Esophagus squamous epithelium (tissue), 5 donors: ENCODE data around the gene AIRE. TPM values are rescaled to one million over a fixed set of nuclear protein-coding genes. Genes with fewer than 3 reads are reported as not detected.
"Not testable (repeated sequence)": the region's sequence is repeated elsewhere in the genome, so short reads cannot be mapped to it uniquely, and the experiment has no call there.

Experiments used
- DNase-seq: peaks from one replicate; lab custom pipeline; 2025; lab: John Stamatoyannopoulos, UW
- H3K27ac ChIP-seq, 4 donors: fragments of 200-600 bp; sonication (generic); one replicate each; pipeline ENCODE4 v1.5.1; 2016 to 2019; ENCODE audit warnings: mild to moderate bottlenecking in 1 of 4
- H3K27me3 ChIP-seq, 4 donors: fragments of 200-600 bp; sonication (generic); 1 replicate in 3 of 4; 2 replicates in 1 of 4; pipeline versions ENCODE4 v1.5.1 to v1.6.0; 2017 to 2021; ENCODE audit warnings: antibody characterized with exemption in 1 of 4
- H3K36me3 ChIP-seq, 3 donors: fragments of 200-600 bp; sonication (generic); one replicate each; pipeline ENCODE4 v1.5.1; 2016 to 2019
- H3K4me1 ChIP-seq, 3 donors: fragments of 200-600 bp; sonication (generic); one replicate each; pipeline ENCODE4 v1.5.1; 2017 to 2019
- H3K4me3 ChIP-seq, 4 donors: fragments of 200-600 bp; sonication (generic); 1 replicate in 3 of 4; 2 replicates in 1 of 4; pipeline ENCODE4 v1.5.1; 2016 to 2019; ENCODE audit warnings: mild to moderate bottlenecking in 2 of 4, moderate library complexity in 1 of 4
- H3K9me3 ChIP-seq, 3 donors: fragments of 200-600 bp; sonication (generic); one replicate each; pipeline ENCODE4 v1.5.1; 2016 to 2019
- CTCF ChIP-seq, 6 experiments: fragments of 450-650 bp in 4 of 6; fragments of 200-600 bp in 2 of 6; sonication (generic) in 2 of 6; IDR thresholded peaks; one replicate each; pipeline ENCODE4 v1.5.1; 2016 to 2019; ENCODE audit warnings: antibody characterized with exemption in 6 of 6, mild to moderate bottlenecking in 4 of 6, moderate library complexity in 4 of 6
- POLR2A ChIP-seq, 4 donors: fragments of 450-650 bp; IDR thresholded peaks; one replicate each; pipeline ENCODE4 v1.6.1; 2017; ENCODE audit warnings: antibody characterized with exemption in 4 of 4, mild to moderate bottlenecking in 4 of 4, moderate library complexity in 3 of 4
- WGBS, 2 donors: methylation state at CpG; one replicate each; pipeline ENCODE4 v1.1.5; 2018; 5-methylcytosine and 5-hydroxymethylcytosine counted together
- intact Hi-C: fragments of 100-400 bp; cut with DNase I; formaldehyde crosslinking; loops from one replicate; pipeline ENCODE4 v1.15.0; 2022
- total RNA-seq, 4 donors: library from RNA; depleted of rRNA; stranded (reverse); fragments of >200 nt; gene quantifications; one replicate each; pipeline ENCODE4 v1.1.0, GENCODE V29; 2016
- donor health status: DM: yes; HTN: yes; CAD: no.

The AIRE gene
- total RNA-seq, 4 donors from 2014 or later = not detected

DNA sequence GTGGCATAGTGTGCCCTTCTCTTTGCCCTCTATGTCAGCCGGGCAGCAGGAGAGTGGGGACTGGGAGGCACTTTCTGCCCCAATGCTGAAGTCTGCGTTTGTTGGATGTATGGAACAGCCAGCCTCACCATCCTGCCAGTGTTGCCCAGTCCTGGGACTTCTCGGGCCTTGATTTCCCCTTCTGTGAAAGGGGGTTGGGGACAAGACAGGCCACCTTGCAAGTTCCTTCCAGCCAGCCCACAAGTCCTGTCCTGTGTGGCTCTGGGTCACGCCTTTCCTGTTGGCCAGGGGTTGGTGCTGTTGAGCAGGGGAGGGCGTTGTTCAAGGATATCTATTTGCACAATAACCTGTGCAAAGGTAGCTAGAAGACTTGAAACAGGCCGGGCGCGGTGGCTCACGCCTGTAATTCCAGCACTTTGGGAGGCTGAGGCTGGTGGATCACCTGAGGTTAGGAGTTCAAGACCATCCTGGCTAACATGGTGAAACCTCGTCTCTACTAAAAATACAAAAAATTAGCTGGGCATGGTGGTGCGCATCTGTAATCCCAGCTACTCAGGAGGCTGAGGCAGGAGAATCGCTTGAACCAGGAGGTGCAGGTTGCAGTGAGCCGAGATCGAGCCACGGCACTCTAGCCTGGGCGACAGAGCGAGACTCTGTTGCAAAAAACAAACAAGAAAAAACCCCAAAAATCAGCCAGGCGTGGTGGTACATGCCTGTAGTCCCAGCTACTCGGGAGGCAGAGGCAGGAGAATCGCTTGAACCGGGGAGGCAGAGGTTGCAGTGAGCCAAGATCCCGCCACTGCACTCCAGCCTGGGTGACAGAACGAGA lies 17.1 kb downstream of the AIRE start:
- peaks cover 26 to 81% (median 45%) of the 10 kb centered on the region in 3 donors for H3K4me1 ChIP-seq
- peak overlapping the region; percentile 2 to 97 (median 30) for H3K27ac ChIP-seq
- H3K4me3 ChIP-seq = peak overlapping the region in 1 of 4 donors; percentile 6
- H3K9me3 ChIP-seq, H3K27me3 ChIP-seq, intact Hi-C loops, DNase-seq: not testable (repeated sequence)
- TF ChIP-seq CTCF (IDR thresholded peaks at IDR 0.05) = peak in 3 of 6 experiments; percentile 7 to 19 (median 17)
- 57 to 70% methylated on average over 11 to 15 of the region's 23 CpGs for WGBS, 2 donors
- H3K36me3 ChIP-seq = peaks cover 5 to 25% (median 10%) of the 10 kb centered on the region in 3 donors

DNA sequence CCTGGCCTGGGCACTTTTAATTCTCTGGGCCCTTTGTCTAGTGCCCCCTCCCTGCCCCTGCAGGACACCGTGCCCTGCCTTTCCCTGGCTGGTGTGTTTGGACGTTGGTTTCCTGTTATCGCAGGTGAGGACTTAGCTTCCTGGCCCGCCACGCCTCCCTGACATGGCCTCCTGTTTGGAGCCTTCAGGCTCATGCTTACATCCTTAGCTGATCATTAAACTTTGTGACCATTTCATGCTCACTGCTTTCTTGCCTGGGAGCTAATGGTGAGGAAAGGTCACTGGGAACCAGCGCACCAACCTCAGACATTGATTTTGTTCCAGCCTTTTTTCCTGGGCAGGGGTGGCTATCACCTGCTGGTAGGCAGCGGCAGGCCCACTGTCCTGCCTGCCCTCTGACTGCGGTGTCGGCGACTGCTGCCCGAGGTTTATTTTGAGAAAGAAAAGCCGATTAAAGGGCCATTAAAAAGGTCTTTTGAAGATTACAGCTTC lies 17.9 kb downstream of the AIRE start:
- WGBS, 2 donors = 68 to 70% methylated on average over 10 of the region's 12 CpGs
- no peak for DNase-seq
- peak overlapping the region in 2 of 4 donors; percentile 15 to 41 for H3K27ac ChIP-seq

GRCh38 chr21:44304011-44304616 lies 18.4 kb downstream of the AIRE start:
- H3K4me1 ChIP-seq = peaks cover 26 to 67% (median 42%) of the 10 kb centered on the region in 3 donors
- intact Hi-C loops = no loop called here
- no peaks in the 10 kb centered on the region for H3K9me3 ChIP-seq
- TF ChIP-seq CTCF (IDR thresholded peaks at IDR 0.05) = no peak
- TF ChIP-seq POLR2A (IDR thresholded peaks at IDR 0.05) = no peak
- H3K27me3 ChIP-seq = no peaks in the 10 kb centered on the region
- peaks cover 5 to 38% (median 10%) of the 10 kb centered on the region in 3 donors for H3K36me3 ChIP-seq
- WGBS, 2 donors = 62 to 71% methylated on average over 6 to 7 of the region's 16 CpGs
- H3K4me3 ChIP-seq = no peak overlapping the region
- DNase-seq = no peak
- peak overlapping the region in 2 of 4 donors; percentile 15 to 41 for H3K27ac ChIP-seq

More for the DNA sequence above, 17.9 kb downstream of the AIRE start:
- Histone ChIP-seq H3K4me1 (peaks cover 26 to 73% (median 43%) of the 10 kb centered on the region in 3 donors), H3K4me3 (no peak overlapping the region), H3K36me3 (peaks cover 5 to 32% (median 10%) of the 10 kb centered on the region in 3 donors), H3K9me3 (no peaks in the 10 kb centered on the region), H3K27me3 (no peaks in the 10 kb centered on the region)
- intact Hi-C loops = no loop called here
- TF ChIP-seq POLR2A (IDR thresholded peaks at IDR 0.05) (no peak), CTCF (IDR thresholded peaks at IDR 0.05) (no peak)

DNA sequence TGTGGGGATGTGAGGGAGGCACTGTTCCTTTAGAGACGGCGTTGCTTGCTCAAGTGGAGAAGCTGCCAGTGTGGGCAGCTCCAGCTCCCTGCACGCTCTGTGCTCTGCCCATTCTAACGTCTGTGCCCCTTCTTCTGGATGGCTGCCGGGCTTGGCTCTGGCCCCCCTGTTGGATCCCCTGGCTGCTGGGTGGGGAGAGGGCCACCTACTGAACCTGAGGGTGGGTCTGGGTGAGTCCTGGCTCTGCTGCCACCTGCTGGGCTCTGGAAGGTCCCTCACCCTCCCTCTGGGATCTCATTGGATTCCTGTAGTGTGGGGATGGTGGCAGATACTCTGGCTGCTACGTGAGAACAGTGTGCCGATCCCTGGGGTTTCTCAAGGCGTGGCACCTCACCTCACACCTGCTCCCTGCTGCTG lies 19.2 kb downstream of the AIRE start:
- WGBS, 2 donors = no CpG with 5 or more reads among the region's 8 CpGs
- no peak overlapping the region for H3K27ac ChIP-seq
- H3K4me1 ChIP-seq = peaks cover 26 to 61% (median 39%) of the 10 kb centered on the region in 3 donors
- no peak for TF ChIP-seq POLR2A (IDR thresholded peaks at IDR 0.05)
- peak; percentile 18 to 61 (median 48) for TF ChIP-seq CTCF (IDR thresholded peaks at IDR 0.05)
- peaks cover 5 to 46% (median 10%) of the 10 kb centered on the region in 3 donors for H3K36me3 ChIP-seq
- no peak overlapping the region for H3K4me3 ChIP-seq
- no peaks in the 10 kb centered on the region for H3K27me3 ChIP-seq
- intact Hi-C loops = no loop called here
- H3K9me3 ChIP-seq = no peaks in the 10 kb centered on the region
- no peak for DNase-seq
